HFFc6 (cell line): Measurements from ENCODE around the gene RASGRP4. TPM values are rescaled to one million over a fixed set of nuclear protein-coding genes. Genes with fewer than 3 reads are reported as not detected.
"Not testable (repeated sequence)": the region's sequence is repeated elsewhere in the genome, so short reads cannot be mapped to it uniquely, and the experiment has no call there.

Experiments used
- DNase-seq: peaks from one replicate; pipeline ENCODE4 v3.0.0-alpha.2; 2018
- H3K27ac Mint-ChIP-seq: 2 replicates; pipeline ENCODE4 v1.8.0; 2020; ENCODE audit warnings: mild to moderate bottlenecking, mixed read lengths
- H3K27me3 Mint-ChIP-seq: 2 replicates; pipeline ENCODE4 v1.8.0; 2021; ENCODE audit warnings: mild to moderate bottlenecking, moderate library complexity, mixed read lengths; ENCODE audit not compliant: insufficient read depth
- H3K36me3 Mint-ChIP-seq: 2 replicates; pipeline ENCODE4 v1.8.0; 2021; ENCODE audit warnings: low read depth, mixed read lengths
- H3K4me1 Mint-ChIP-seq: 2 replicates; pipeline ENCODE4 v1.8.0; 2020; ENCODE audit warnings: low read depth, mixed read lengths
- H3K4me3 Mint-ChIP-seq: 2 replicates; pipeline ENCODE4 v1.8.0; 2020; ENCODE audit warnings: mild to moderate bottlenecking, moderate library complexity, mixed read lengths
- H3K9me3 Mint-ChIP-seq: 2 replicates; pipeline ENCODE4 v1.8.0; 2020; ENCODE audit warnings: mild to moderate bottlenecking, mixed read lengths
- total RNA-seq, 6 experiments: library from RNA; stranded (reverse); fragmentation: NEBNext Ultra II Directional; extraction: Animal tissue kit (Norgen Biotek cat#: 25700); gene quantifications; 2 replicates in 1 of 6; 3 replicates in 5 of 6; pipeline ENCODE4 v1.2.3, GENCODE V29; 2021
- TF ChIP-seq, protein P1 (sequence below): fragments of 200-600 bp; sonication (generic); IDR thresholded peaks from 2 replicates; pipeline ENCODE4 v1.5.0; 2021; ENCODE audit warnings: antibody characterized with exemption, mild to moderate bottlenecking

The RASGRP4 gene
- total RNA-seq, 6 experiments from 2014 or later, result not detected

DNA sequence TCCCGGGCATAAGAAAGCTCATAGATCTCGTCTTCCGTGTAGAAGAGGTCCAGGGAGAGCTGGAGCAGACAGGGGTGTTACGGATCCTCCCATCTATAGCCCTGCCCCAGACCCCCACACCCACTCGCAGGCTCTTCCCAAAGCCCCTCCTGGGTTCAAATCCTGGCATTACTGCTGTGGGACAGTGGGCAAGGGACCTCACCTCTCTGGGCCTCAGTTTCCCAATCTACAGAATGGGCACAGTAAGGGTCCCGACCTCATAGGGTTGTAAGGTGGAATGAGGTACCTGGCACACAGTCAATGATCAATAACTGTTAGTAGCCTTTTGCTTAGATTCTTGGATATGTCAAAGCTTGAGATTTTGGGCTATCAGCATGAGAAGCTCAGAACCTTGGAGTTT, 12.6 kb downstream of the RASGRP4 start:
- H3K9me3 Mint-ChIP-seq, result no peaks in the 10 kb centered on the region
- no peak for DNase-seq
- no peak overlapping the region for H3K4me3 Mint-ChIP-seq
- H3K4me1 Mint-ChIP-seq, result peaks cover 19% of the 10 kb centered on the region
- TF ChIP-seq, protein P1, sequence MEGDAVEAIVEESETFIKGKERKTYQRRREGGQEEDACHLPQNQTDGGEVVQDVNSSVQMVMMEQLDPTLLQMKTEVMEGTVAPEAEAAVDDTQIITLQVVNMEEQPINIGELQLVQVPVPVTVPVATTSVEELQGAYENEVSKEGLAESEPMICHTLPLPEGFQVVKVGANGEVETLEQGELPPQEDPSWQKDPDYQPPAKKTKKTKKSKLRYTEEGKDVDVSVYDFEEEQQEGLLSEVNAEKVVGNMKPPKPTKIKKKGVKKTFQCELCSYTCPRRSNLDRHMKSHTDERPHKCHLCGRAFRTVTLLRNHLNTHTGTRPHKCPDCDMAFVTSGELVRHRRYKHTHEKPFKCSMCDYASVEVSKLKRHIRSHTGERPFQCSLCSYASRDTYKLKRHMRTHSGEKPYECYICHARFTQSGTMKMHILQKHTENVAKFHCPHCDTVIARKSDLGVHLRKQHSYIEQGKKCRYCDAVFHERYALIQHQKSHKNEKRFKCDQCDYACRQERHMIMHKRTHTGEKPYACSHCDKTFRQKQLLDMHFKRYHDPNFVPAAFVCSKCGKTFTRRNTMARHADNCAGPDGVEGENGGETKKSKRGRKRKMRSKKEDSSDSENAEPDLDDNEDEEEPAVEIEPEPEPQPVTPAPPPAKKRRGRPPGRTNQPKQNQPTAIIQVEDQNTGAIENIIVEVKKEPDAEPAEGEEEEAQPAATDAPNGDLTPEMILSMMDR, result no peak
- H3K36me3 Mint-ChIP-seq, result no peaks in the 10 kb centered on the region
- no peak overlapping the region for H3K27ac Mint-ChIP-seq
- H3K27me3 Mint-ChIP-seq, result peaks cover 11% of the 10 kb centered on the region

DNA sequence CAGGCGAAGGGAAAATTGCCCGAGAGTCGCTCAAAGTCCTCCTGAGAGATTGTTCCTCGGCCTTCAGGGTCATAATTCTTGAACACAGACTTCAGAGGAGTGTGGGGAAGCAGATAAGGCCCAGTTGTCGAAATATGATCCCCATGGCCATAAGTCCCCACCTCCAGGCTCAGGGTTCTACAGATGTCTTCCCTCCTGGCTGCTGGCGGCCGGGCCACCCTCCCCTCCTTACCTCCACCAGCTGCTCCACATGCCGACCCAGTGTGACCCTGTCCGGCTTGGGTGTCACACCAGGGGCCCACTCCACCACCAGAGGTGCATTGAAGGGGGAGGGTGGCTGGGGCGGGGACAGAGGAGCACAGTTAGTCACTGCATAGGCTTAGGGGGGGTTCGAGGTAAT, 13.1 kb downstream of the RASGRP4 start:
- Mint-ChIP-seq H3K4me1 (peaks cover 16% of the 10 kb centered on the region), H3K9me3 (no peaks in the 10 kb centered on the region), H3K27me3 (peaks cover 10% of the 10 kb centered on the region), H3K36me3 (no peaks in the 10 kb centered on the region), H3K4me3 (no peak overlapping the region), H3K27ac (no peak overlapping the region)
- DNase-seq, result no peak
- TF ChIP-seq, protein P1, result no peak

- TF ChIP-seq, protein P1, result no peak
- DNase-seq, result no peak
- Mint-ChIP-seq H3K9me3 (no peaks in the 10 kb centered on the region), H3K27me3 (peaks cover 7% of the 10 kb centered on the region), H3K4me1 (peaks cover 12% of the 10 kb centered on the region), H3K27ac (no peak overlapping the region), H3K4me3 (no peak overlapping the region), H3K36me3 (no peaks in the 10 kb centered on the region)
These were observed 13.5 kb downstream of the RASGRP4 start for GRCh38 chr19:38412491-38412890.

GRCh38 chr19:38411898-38412297, 14.1 kb downstream of the RASGRP4 start:
- H3K27ac Mint-ChIP-seq, H3K9me3 Mint-ChIP-seq, H3K4me3 Mint-ChIP-seq, H3K36me3 Mint-ChIP-seq, H3K4me1 Mint-ChIP-seq, DNase-seq, H3K27me3 Mint-ChIP-seq: not testable (repeated sequence)

DNA sequence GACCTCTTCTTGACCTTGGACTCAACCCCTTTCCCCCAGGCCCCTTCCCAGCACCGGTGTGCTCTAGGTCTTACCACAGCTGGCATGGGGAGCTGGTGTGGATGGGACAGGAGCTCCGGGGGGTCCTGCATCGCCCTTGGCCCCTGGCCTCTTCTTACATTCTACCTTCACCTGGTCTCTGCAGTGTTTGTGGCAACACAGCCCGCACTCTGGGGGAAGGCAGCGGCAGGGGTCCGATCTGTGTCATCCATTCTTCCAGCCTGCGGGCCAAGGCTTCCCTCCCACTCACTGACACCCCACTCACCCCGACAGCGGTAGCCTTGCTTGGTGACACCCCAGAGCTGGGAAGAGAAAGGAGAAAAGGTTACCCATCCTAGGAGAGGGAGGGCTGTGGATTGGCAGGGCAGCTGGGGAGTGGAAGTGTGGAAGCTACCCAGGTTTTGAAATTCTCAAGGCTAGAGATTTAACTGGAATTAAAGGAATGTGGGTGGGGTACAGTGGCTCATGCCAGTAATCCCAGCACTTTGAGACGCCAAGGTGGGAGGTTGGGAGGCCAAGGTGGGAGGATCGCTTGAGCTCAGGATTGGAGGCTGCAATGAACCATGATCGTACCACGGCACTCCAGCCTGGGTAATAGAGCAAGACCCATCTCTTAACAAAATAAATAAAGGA, 14.8 kb downstream of the RASGRP4 start:
- Mint-ChIP-seq H3K27me3 (no peaks in the 10 kb centered on the region; the same call in 1 of the 2 replicates), H3K4me3 (no peak overlapping the region), H3K27ac (no peak overlapping the region), H3K9me3 (no peaks in the 10 kb centered on the region), H3K36me3 (no peaks in the 10 kb centered on the region), H3K4me1 (peaks cover 6% of the 10 kb centered on the region)
- TF ChIP-seq, protein P1, result no peak
- DNase-seq, result no peak

DNA sequence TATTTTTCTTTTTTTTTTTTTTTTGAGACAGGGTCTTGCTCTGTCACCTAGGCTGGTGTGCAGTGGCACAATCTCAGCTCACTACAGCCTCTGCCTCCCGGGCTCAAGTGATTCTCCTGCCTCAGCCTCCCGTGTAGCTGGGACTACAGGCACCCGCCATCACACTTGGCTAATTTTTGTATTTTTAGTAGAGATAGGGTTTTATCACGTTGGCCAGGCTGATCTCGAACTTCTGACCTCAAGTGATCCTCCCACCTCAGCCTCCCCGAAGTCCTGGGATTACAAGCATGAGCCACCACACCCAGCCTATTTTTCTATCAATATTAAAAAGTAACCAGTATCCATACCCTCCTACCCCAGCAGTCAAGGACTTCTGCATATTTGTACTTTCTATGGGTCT, 15.6 kb downstream of the RASGRP4 start:
- not testable (repeated sequence) for DNase-seq, H3K36me3 Mint-ChIP-seq, H3K4me1 Mint-ChIP-seq, H3K4me3 Mint-ChIP-seq, H3K27ac Mint-ChIP-seq, H3K27me3 Mint-ChIP-seq, H3K9me3 Mint-ChIP-seq
